ENCODE results near the gene MEF2D.

The MEF2D gene

DNA sequence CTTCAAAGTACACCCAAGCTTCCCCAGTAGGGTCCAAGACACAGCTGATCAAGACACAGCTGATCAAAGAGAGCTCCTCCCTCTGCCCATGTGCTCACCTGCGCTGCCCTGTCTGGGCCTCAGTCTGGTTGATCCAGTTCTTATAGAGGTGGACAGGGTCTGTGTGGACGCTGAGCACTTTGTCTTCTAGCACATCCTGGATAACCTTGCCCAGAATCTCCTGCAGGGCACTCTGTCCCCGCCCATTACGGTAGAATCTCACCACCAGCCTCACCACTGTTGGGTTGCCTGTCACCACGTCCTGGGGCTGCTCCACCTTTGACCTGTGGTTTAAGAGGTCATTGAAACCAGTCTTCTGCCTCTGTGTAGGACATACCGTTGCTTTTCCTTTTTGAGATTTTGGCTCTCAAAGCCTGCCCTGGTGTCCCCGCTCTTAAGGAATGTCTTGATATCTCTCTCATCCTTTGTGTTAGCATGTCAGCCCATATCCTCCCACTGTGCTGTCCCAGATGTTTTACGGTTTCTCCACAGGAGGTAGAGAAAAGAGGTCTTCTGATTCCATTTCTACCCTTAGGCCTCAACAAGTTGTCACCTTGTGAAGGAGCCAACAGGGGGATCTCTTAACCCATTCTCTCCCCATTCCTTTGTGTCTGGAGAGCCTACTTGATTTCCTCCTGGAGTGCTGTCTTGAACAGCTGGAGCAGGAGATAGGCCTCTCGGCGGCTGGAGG is 38.3 kb upstream of the MEF2D start:
- no peak overlapping the region for H3K4me3 ChIP-seq (ENCODE audit: low read depth, low read length)
- CTCF ChIA-PET = no interaction called here
- H3K36me3 ChIP-seq (ENCODE audit: control insufficient read depth in 2 of 2, insufficient read depth in 1 of 2, low read length in 2 of 2) = peaks cover 30 to 92% of the 10 kb centered on the region in 2 experiments
- no peaks in the 10 kb centered on the region for H3K9me3 ChIP-seq (ENCODE audit: control insufficient read depth, insufficient read depth, low read depth, low read length)
- TF ChIP-seq ZNF16 (tag by site-specific recombination; IDR thresholded peaks at IDR 0.05; ENCODE audit: low read depth) (no peak), ZNF10 (tag by site-specific recombination; IDR thresholded peaks at IDR 0.05) (no peak), ZNF560 (tag by site-specific recombination; IDR thresholded peaks at IDR 0.05; ENCODE audit: borderline replicate concordance) (no peak), ZNF529 (tag by site-specific recombination; IDR thresholded peaks at IDR 0.05; ENCODE audit: insufficient replicate concordance) (no peak), ZNF335 (tag by site-specific recombination; conservative IDR thresholded peaks at IDR 0.05) (no peak), ZNF501 (tag by site-specific recombination; IDR thresholded peaks at IDR 0.05) (no peak), ZEB2 (tag by site-specific recombination; IDR thresholded peaks at IDR 0.05) (no peak), ZNF132 (tag by site-specific recombination; IDR thresholded peaks at IDR 0.05; ENCODE audit: borderline replicate concordance) (no peak), ZNF302 (tag by site-specific recombination; IDR thresholded peaks at IDR 0.05; ENCODE audit: low read depth) (no peak)
- TF ChIP-seq, protein P1, sequence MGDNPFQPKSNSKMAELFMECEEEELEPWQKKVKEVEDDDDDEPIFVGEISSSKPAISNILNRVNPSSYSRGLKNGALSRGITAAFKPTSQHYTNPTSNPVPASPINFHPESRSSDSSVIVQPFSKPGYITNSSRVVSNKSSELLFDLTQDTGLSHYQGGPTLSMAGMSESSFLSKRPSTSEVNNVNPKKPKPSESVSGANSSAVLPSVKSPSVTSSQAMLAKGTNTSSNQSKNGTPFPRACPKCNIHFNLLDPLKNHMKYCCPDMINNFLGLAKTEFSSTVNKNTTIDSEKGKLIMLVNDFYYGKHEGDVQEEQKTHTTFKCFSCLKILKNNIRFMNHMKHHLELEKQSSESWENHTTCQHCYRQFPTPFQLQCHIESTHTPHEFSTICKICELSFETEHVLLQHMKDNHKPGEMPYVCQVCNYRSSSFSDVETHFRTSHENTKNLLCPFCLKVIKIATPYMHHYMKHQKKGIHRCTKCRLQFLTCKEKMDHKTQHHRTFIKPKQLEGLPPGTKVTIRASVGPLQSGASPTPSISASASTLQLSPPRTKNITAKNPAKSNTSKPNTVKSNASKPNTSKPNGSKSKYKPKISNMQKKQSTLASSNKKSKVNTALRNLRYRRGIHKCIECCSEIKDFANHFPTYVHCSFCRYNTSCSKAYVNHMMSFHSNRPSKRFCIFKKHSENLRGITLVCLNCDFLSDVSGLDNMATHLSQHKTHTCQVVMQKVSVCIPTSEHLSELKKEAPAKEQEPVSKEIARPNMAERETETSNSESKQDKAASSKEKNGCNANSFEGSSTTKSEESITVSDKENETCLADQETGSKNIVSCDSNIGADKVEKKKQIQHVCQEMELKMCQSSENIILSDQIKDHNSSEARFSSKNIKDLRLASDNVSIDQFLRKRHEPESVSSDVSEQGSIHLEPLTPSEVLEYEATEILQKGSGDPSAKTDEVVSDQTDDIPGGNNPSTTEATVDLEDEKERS (tag by site-specific recombination; IDR thresholded peaks at IDR 0.05) = no peak
- TF ChIP-seq, protein P2, sequence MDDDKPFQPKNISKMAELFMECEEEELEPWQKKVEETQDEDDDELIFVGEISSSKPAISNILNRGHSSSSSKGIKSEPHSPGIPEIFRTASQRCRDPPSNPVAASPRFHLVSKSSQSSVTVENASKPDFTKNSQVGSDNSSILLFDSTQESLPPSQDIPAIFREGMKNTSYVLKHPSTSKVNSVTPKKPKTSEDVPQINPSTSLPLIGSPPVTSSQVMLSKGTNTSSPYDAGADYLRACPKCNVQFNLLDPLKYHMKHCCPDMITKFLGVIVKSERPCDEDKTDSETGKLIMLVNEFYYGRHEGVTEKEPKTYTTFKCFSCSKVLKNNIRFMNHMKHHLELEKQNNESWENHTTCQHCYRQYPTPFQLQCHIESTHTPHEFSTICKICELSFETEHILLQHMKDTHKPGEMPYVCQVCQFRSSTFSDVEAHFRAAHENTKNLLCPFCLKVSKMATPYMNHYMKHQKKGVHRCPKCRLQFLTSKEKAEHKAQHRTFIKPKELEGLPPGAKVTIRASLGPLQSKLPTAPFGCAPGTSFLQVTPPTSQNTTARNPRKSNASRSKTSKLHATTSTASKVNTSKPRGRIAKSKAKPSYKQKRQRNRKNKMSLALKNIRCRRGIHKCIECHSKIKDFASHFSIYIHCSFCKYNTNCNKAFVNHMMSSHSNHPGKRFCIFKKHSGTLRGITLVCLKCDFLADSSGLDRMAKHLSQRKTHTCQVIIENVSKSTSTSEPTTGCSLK (tag by site-specific recombination; IDR thresholded peaks at IDR 0.05) = no peak
- TF ChIP-seq, protein P3, sequence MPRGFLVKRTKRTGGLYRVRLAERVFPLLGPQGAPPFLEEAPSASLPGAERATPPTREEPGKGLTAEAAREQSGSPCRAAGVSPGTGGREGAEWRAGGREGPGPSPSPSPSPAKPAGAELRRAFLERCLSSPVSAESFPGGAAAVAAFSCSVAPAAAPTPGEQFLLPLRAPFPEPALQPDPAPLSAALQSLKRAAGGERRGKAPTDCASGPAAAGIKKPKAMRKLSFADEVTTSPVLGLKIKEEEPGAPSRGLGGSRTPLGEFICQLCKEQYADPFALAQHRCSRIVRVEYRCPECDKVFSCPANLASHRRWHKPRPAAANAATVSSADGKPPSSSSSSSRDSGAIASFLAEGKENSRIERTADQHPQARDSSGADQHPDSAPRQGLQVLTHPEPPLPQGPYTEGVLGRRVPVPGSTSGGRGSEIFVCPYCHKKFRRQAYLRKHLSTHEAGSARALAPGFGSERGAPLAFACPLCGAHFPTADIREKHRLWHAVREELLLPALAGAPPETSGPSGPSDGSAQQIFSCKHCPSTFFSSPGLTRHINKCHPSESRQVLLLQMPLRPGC (tag by site-specific recombination; IDR thresholded peaks at IDR 0.05) = no peak
- no peaks in the 10 kb centered on the region for H3K4me1 ChIP-seq (ENCODE audit: control insufficient read depth, insufficient read depth, low read length)
- no peak overlapping the region for H3K27ac ChIP-seq (ENCODE audit: extremely low read depth, low read depth, low read length)
- POLR2A ChIA-PET = no interaction called here

DNA sequence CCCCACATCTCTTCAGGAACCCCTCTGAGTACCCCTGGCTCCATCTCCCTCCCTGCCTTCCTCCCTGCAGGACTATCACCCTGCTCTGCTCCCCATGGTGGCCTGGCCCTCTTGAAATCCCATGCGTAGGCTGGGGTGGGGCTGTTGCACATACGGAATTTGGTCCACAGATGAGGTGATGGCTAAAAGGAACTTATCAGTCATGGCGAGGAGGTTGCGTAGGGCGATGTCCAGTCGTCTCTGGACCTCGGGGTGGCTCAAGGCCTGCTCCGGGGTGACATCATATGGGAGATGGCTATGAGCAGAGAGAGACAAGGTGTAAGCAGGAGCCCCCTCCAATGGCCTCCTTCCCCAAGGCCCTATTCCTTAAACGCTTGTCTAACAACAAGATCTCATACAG is 36.5 kb upstream of the MEF2D start:
- CTCF ChIA-PET = no interaction called here
- H3K36me3 ChIP-seq (ENCODE audit: control insufficient read depth in 2 of 2, insufficient read depth in 1 of 2, low read length in 2 of 2) = peaks cover 30 to 93% of the 10 kb centered on the region in 2 experiments
- POLR2A ChIA-PET = interaction anchor here (0.5 kb wide), 1 partner anchor 24 kb away, joined by 3 read pairs; no protein-coding TSS in a partner anchor
- H3K9me3 ChIP-seq (ENCODE audit: control insufficient read depth, insufficient read depth, low read depth, low read length) = no peaks in the 10 kb centered on the region
- no peak overlapping the region for H3K4me3 ChIP-seq (ENCODE audit: low read depth, low read length)
- H3K27ac ChIP-seq (ENCODE audit: extremely low read depth, low read depth, low read length) = no peak overlapping the region
- no peaks in the 10 kb centered on the region for H3K4me1 ChIP-seq (ENCODE audit: control insufficient read depth, insufficient read depth, low read length)
- TF ChIP-seq, protein P4, sequence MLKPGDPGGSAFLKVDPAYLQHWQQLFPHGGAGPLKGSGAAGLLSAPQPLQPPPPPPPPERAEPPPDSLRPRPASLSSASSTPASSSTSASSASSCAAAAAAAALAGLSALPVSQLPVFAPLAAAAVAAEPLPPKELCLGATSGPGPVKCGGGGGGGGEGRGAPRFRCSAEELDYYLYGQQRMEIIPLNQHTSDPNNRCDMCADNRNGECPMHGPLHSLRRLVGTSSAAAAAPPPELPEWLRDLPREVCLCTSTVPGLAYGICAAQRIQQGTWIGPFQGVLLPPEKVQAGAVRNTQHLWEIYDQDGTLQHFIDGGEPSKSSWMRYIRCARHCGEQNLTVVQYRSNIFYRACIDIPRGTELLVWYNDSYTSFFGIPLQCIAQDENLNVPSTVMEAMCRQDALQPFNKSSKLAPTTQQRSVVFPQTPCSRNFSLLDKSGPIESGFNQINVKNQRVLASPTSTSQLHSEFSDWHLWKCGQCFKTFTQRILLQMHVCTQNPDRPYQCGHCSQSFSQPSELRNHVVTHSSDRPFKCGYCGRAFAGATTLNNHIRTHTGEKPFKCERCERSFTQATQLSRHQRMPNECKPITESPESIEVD (tag by site-specific recombination; IDR thresholded peaks at IDR 0.05) = no peak
- no peak for TF ChIP-seq EGR2 (tag by site-specific recombination; IDR thresholded peaks at IDR 0.05; ENCODE audit: low read depth)
- TF ChIP-seq, protein P5, sequence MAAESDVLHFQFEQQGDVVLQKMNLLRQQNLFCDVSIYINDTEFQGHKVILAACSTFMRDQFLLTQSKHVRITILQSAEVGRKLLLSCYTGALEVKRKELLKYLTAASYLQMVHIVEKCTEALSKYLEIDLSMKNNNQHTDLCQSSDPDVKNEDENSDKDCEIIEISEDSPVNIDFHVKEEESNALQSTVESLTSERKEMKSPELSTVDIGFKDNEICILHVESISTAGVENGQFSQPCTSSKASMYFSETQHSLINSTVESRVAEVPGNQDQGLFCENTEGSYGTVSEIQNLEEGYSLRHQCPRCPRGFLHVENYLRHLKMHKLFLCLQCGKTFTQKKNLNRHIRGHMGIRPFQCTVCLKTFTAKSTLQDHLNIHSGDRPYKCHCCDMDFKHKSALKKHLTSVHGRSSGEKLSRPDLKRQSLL (tag by site-specific recombination; IDR thresholded peaks at IDR 0.05) = no peak
- TF ChIP-seq ZNF660 (tag by site-specific recombination; IDR thresholded peaks at IDR 0.05) = no peak
- TF ChIP-seq ZBTB21 (tag by site-specific recombination; IDR thresholded peaks at IDR 0.05) = no peak
- TF ChIP-seq, protein P6, sequence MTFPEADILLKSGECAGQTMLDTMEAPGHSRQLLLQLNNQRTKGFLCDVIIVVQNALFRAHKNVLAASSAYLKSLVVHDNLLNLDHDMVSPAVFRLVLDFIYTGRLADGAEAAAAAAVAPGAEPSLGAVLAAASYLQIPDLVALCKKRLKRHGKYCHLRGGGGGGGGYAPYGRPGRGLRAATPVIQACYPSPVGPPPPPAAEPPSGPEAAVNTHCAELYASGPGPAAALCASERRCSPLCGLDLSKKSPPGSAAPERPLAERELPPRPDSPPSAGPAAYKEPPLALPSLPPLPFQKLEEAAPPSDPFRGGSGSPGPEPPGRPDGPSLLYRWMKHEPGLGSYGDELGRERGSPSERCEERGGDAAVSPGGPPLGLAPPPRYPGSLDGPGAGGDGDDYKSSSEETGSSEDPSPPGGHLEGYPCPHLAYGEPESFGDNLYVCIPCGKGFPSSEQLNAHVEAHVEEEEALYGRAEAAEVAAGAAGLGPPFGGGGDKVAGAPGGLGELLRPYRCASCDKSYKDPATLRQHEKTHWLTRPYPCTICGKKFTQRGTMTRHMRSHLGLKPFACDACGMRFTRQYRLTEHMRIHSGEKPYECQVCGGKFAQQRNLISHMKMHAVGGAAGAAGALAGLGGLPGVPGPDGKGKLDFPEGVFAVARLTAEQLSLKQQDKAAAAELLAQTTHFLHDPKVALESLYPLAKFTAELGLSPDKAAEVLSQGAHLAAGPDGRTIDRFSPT (tag by site-specific recombination; IDR thresholded peaks at IDR 0.05) = no peak
- no peak for TF ChIP-seq ZNF843 (tag by site-specific recombination; IDR thresholded peaks at IDR 0.05)
